Activated naive CD4-positive, alpha-beta T cell treated with anti-CD3 and anti-CD28 coated beads, Interleukin-2, amount 50 U/mL, for 16 hours (primary cell): Measurements from ENCODE around the gene RGS14.
"Not testable (repeated sequence)": the region's sequence is repeated elsewhere in the genome, so short reads cannot be mapped to it uniquely, and the experiment has no call there.

Experiments
- DNase-seq: peaks from one replicate; pipeline ENCODE4 v3.0.0-alpha.2; 2020

RGS14 gene

GRCh38 chr5:177327539-177328522, 29.9 kb upstream of the RGS14 start:
- DNase-seq, result no peak

DNA sequence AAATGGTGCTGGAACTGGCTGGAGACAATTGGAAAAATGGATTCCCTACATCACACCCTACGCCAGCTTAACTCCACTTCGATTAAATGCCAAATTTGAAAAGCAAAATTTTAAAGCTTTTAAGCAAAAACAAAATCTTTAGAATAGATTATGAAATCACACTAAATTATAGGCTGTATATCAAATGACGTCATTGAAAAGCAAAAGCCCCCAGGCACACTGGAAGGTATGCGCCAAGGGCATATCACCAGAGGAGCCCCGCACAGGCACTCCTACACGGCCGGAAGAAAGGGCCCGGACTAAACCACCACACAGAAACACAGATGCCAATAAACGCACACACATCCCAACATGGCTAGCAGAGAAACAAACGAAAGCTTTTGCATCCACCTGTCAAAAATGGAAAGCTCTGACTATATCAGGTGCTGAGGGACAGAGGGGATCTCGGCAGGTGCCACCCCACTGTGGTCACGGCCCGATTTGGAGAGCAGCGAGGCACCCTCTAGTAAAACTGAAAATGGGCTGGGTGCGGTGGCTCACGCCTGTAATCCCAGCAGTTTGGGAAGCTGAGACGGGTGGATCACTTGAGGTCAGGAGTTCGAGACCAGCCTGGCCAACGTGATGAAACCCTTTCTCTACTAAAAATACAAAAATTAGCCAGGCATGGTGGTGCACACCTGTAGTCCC, 29.0 kb upstream of the RGS14 start:
- DNase-seq, result no peak

DNA sequence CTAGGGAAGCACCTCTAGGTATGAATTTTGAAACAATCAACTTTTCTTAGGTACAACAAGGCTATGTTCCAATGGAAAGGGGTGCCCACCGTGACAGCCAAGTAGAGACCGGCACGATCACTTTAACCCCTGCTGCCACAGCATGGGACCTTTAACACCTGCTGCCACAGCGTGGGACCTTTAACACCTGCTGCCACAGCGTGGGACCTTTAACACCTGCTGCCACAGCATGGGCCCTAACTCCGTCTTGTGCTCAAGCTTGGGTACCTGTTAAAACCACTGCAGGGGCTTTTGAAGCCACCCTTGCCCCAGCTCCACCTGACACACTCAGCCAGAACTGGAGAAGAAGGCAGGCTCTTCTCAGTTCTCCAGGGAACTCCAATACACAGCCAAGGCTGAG, 27.8 kb upstream of the RGS14 start:
- no peak for DNase-seq

- DNase-seq, result no peak
These were observed 26.5 kb upstream of the RGS14 start for GRCh38 chr5:177330991-177331842.

DNA sequence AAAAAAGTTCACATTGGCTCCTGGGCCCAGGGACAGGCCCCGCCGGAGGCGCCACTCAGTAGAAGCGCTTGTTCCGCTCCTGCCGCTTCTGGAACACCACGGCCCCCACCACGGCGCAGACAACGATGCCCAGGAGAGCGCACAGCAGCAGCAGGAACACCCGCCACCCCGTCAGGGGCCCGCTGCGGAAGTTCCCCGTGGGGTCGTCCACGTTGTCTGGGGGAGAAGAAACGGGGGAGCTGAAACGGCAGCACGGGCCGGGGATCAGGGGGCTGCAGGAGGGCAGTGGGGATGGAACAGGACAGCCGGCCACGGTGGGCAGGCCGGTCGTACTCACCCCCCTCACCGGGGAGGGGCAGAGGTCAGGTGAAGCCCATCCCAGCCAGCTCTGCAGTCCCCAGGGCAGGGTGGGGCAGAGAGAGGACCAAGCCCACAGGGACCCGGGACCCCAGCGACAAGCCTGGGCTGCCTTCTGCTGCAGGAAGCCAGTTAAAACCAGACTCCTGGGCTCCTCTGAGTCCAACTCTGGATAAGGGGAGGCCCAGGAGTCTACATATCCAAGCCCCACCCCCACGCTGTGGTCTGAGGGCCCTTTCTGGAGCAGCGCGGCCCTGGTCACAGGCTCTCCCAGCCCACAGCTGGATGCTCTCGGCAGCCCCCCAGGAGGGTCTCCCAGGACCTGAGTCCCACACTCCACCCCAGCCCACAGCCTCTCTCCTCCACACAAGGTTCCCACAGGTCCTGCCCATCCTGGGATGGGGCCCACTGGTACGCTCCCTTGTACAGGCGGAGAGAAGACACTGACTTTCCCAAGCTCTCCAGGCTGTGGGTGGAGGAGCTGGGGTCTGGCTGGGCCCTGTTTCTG, 25.5 kb upstream of the RGS14 start:
- no peak for DNase-seq

DNA sequence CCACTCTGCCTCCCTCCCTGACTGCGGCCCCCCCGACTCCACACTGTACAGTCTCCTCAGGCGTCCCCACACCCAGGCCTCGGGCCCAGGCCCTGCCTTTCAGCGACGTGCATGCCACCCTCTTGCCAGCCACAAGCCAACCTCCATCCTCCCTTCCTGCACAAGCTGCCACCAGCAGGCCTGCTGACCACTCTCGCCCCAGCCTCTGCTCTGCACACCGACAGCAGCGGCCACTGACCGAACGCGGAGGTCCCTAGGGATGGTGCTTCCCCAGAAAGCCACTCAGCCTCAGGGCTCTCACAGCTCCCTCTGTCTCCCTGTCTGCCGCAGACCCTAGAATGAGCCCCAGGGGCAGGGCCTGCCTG, 24.8 kb upstream of the RGS14 start:
- no peak for DNase-seq

- DNase-seq, result no peak
These were observed 24.1 kb upstream of the RGS14 start for GRCh38 chr5:177333420-177334154.

- no peak for DNase-seq
These were observed 23.6 kb upstream of the RGS14 start for GRCh38 chr5:177334155-177334551.

DNA sequence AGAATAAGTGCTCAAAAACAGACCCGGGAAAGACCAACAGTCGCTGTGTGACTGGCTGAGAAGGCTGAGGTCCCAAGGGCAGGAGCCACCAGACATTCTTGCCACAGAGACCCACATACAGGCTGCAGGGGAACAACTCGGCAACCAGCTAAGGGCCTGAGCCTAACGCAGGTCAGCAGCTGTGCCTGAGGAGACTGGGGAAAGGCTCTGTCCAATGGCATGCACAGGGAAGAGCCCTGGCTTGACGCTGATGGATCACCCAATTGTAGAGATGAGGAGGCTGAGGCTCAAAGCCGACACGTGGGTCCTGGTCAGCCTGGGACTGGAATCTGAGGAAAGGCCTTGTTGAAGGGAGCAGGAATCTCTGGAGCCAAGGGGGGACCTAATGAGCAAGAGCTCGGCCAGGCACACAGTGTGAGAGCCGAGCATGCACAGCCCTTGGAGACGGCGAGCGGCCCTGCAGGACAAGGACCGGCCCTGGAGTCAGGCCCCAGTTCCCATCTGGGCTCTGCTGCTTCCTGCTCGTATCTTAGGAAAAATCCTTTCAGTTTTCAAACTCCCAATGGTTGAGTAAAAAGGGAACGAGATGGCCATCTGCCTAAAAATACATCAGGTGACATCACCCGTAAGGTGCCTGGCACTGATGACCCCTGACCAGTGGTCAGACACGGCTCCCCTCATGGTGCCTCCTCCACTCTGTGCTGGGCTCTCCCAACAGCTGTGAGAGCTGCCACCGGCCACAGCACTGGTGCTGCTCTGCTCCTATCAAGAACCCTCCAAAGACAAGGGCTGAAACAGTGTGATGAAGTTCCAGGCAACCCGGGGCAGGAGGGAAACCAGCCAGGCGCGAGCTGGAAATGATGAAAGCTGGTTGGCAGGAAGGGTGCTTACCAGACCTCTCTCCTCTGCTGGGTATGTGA, 22.7 kb upstream of the RGS14 start:
- no peak for DNase-seq

- DNase-seq, result no peak
These were observed 22.0 kb upstream of the RGS14 start for GRCh38 chr5:177335701-177336065.

GRCh38 chr5:177336112-177336511, 21.6 kb upstream of the RGS14 start:
- no peak for DNase-seq

- DNase-seq, result no peak
These were observed 20.9 kb upstream of the RGS14 start for GRCh38 chr5:177336603-177337494.

GRCh38 chr5:177338251-177339106, 19.2 kb upstream of the RGS14 start:
- no peak for DNase-seq

DNA sequence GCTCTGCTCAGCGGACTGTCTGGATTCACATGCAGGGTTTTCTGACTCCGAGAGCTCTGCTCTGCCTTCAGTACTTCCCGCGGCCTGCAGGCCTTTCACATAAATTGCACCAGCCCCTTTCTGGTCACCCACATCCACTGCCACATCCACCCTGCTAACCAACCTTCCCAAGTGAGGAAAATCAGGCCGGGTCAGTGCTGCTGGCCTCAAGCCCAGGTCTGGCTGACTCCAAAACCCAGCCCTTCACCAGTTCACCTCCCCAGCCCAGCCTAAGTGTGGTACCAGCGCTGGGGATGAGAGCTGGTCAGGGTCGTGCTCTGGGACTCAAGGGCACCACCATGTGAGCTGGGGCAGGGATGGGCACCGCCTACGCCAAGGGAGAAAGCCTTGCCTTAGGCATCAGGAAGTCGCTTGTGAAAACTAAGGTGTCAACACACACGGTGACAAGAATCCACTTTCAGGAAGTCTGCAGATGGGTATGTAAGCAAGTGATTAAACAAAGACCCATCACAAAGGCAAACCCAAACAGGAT, 18.6 kb upstream of the RGS14 start:
- no peak for DNase-seq

DNA sequence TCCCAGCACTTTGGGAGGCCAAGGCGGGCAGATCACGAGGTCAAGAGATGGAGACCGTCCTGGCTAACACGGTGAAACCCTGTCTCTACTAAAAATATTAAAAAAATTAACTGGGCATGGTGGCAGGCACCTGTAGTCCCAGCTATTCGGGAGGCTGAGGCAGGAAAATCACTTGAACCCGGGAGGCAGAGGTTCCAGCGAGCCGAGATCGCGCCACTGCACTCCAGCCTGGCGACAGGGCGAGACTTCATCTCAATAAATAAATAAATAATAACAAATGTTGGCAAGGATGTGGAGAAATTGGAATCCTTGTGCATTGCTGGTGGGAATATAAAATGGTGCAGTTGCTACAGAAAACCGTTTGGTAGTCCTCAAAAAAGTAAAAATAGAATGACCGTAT, 14.7 kb upstream of the RGS14 start:
- DNase-seq, result not testable (repeated sequence)

- DNase-seq, result no peak
These were observed 13.9 kb upstream of the RGS14 start for GRCh38 chr5:177343777-177344176.

DNA sequence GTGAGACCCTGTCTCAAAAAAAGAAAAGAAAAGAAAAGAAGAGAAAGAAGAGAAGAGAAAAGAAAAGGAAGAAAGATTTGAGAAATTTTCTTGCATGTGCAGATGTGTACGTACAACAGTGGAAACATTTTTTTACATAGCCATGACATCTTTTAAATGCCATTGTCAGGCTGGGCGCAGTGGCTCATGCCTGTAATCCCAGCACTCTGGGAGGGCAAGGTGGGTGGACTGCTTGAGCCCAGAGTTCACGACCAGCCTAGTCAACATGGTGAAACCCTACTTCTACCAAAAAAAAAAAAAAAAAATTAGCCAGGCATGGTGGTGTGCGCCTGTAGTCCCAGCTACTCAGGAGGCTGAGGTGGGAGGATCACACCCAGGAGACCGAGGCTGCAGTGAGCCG, 12.8 kb upstream of the RGS14 start:
- no peak for DNase-seq

GRCh38 chr5:177346820-177347219, 10.9 kb upstream of the RGS14 start:
- no peak for DNase-seq
